Duodenal mucosa (tissue), 2 donors: ENCODE data around the gene PNPLA7.
"Not testable (repeated sequence)": the region's sequence is repeated elsewhere in the genome, so short reads cannot be mapped to it uniquely, and the experiment has no call there.

Source experiments
- H3K27ac ChIP-seq: one replicate; pipeline ENCODE4 v1.7.0; 2013; ENCODE audit warnings: low read depth, low read length
- H3K27me3 ChIP-seq, 2 donors: one replicate each; pipeline ENCODE4 v1.7.0; 2013; ENCODE audit warnings: low read length in 2 of 2, control low read depth in 1 of 2; ENCODE audit not compliant: insufficient read depth in 2 of 2, control insufficient read depth in 1 of 2
- H3K36me3 ChIP-seq, 2 donors: one replicate each; pipeline ENCODE4 v1.7.0; 2013; ENCODE audit warnings: low read length in 2 of 2, control low read depth in 1 of 2; ENCODE audit not compliant: insufficient read depth in 2 of 2, control insufficient read depth in 1 of 2
- H3K4me1 ChIP-seq, 2 donors: one replicate each; pipeline ENCODE4 v1.7.0; 2013; ENCODE audit warnings: low read length in 2 of 2, control low read depth in 1 of 2; ENCODE audit not compliant: insufficient read depth in 2 of 2, control insufficient read depth in 1 of 2
- H3K4me3 ChIP-seq, 2 donors: one replicate each; pipeline ENCODE4 v1.7.0; 2013; ENCODE audit warnings: low read length in 2 of 2, low read depth in 1 of 2
- H3K9ac ChIP-seq, 2 donors: one replicate each; pipeline ENCODE4 v1.7.0; 2013; ENCODE audit warnings: low read length in 2 of 2, low read depth in 1 of 2
- H3K9me3 ChIP-seq, 2 donors: one replicate each; pipeline ENCODE4 v1.7.0; 2013; ENCODE audit warnings: low read length in 2 of 2, control low read depth in 1 of 2; ENCODE audit not compliant: control insufficient read depth in 1 of 2

PNPLA7 gene

GRCh38 chr9:137478962-137479861 lies 71.0 kb downstream of the PNPLA7 start:
- H3K9me3 ChIP-seq, result peaks cover 3 to 7% of the 10 kb centered on the region in 2 donors
- H3K27ac ChIP-seq, result no peak overlapping the region
- no peak overlapping the region for H3K9ac ChIP-seq
- no peaks in the 10 kb centered on the region for H3K36me3 ChIP-seq
- H3K4me1 ChIP-seq, result no peaks in the 10 kb centered on the region
- no peaks in the 10 kb centered on the region for H3K27me3 ChIP-seq
- no peak overlapping the region for H3K4me3 ChIP-seq

- Histone ChIP-seq H3K27ac (no peak overlapping the region), H3K36me3 (no peaks in the 10 kb centered on the region), H3K9ac (no peak overlapping the region), H3K4me1 (no peaks in the 10 kb centered on the region), H3K4me3 (no peak overlapping the region), H3K9me3 (peaks cover 3 to 7% of the 10 kb centered on the region in 2 donors), H3K27me3 (no peaks in the 10 kb centered on the region)
Measured at GRCh38 chr9:137478613-137478961, 71.6 kb downstream of the PNPLA7 start.

GRCh38 chr9:137477778-137478612 lies 72.2 kb downstream of the PNPLA7 start:
- no peak overlapping the region for H3K9ac ChIP-seq
- H3K9me3 ChIP-seq, result peaks cover 3 to 7% of the 10 kb centered on the region in 2 donors
- H3K4me1 ChIP-seq, result no peaks in the 10 kb centered on the region
- no peak overlapping the region for H3K27ac ChIP-seq
- H3K27me3 ChIP-seq, result no peaks in the 10 kb centered on the region
- H3K36me3 ChIP-seq, result no peaks in the 10 kb centered on the region
- no peak overlapping the region for H3K4me3 ChIP-seq

GRCh38 chr9:137476856-137477255 lies 73.3 kb downstream of the PNPLA7 start:
- no peaks in the 10 kb centered on the region for H3K27me3 ChIP-seq
- H3K4me3 ChIP-seq, result no peak overlapping the region
- H3K9ac ChIP-seq, result no peak overlapping the region
- no peaks in the 10 kb centered on the region for H3K4me1 ChIP-seq
- no peaks in the 10 kb centered on the region for H3K36me3 ChIP-seq
- H3K27ac ChIP-seq, result no peak overlapping the region
- peaks cover 3 to 7% of the 10 kb centered on the region in 2 donors for H3K9me3 ChIP-seq

GRCh38 chr9:137475666-137476065 lies 74.5 kb downstream of the PNPLA7 start:
- H3K27ac ChIP-seq, result no peak overlapping the region
- no peaks in the 10 kb centered on the region for H3K4me1 ChIP-seq
- H3K9ac ChIP-seq, result no peak overlapping the region
- H3K4me3 ChIP-seq, result no peak overlapping the region
- H3K27me3 ChIP-seq, result no peaks in the 10 kb centered on the region
- no peaks in the 10 kb centered on the region for H3K36me3 ChIP-seq
- peaks cover 3 to 7% of the 10 kb centered on the region in 2 donors for H3K9me3 ChIP-seq

- no peak overlapping the region for H3K9ac ChIP-seq
- no peak overlapping the region for H3K4me3 ChIP-seq
- H3K4me1 ChIP-seq, result no peaks in the 10 kb centered on the region
- no peaks in the 10 kb centered on the region for H3K36me3 ChIP-seq
- no peak overlapping the region for H3K27ac ChIP-seq
- H3K9me3 ChIP-seq, result peaks cover 3 to 7% of the 10 kb centered on the region in 2 donors
- no peaks in the 10 kb centered on the region for H3K27me3 ChIP-seq
Measured at GRCh38 chr9:137474271-137474670, 75.9 kb downstream of the PNPLA7 start.

- Histone ChIP-seq H3K27ac (no peak overlapping the region), H3K27me3 (no peaks in the 10 kb centered on the region), H3K36me3 (no peaks in the 10 kb centered on the region), H3K4me3 (no peak overlapping the region), H3K4me1 (no peaks in the 10 kb centered on the region), H3K9ac (no peak overlapping the region), H3K9me3 (peaks cover 2 to 3% of the 10 kb centered on the region in 2 donors)
Measured at GRCh38 chr9:137470785-137471184, 79.4 kb downstream of the PNPLA7 start.

- Histone ChIP-seq H3K27me3 (no peaks in the 10 kb centered on the region), H3K4me1 (no peaks in the 10 kb centered on the region), H3K27ac (no peak overlapping the region), H3K9ac (no peak overlapping the region), H3K4me3 (no peak overlapping the region), H3K36me3 (no peaks in the 10 kb centered on the region), H3K9me3 (no peaks in the 10 kb centered on the region)
Measured at GRCh38 chr9:137467896-137468295, 82.3 kb downstream of the PNPLA7 start.

- no peaks in the 10 kb centered on the region for H3K36me3 ChIP-seq
- no peaks in the 10 kb centered on the region for H3K9me3 ChIP-seq
- H3K27ac ChIP-seq, result no peak overlapping the region
- H3K4me1 ChIP-seq, result peaks cover 0 to under 1% of the 10 kb centered on the region in 2 donors
- no peaks in the 10 kb centered on the region for H3K27me3 ChIP-seq
- no peak overlapping the region for H3K4me3 ChIP-seq
- H3K9ac ChIP-seq, result no peak overlapping the region
Measured at GRCh38 chr9:137467161-137467581, 83.0 kb downstream of the PNPLA7 start.

- H3K27ac ChIP-seq, H3K36me3 ChIP-seq, H3K9me3 ChIP-seq, H3K4me1 ChIP-seq, H3K9ac ChIP-seq, H3K27me3 ChIP-seq, H3K4me3 ChIP-seq: not testable (repeated sequence)
Measured at GRCh38 chr9:137466389-137467085, 83.7 kb downstream of the PNPLA7 start.
